Vagina (tissue), 2 donors: Measurements from ENCODE around the gene PTN.

Source experiments
- POLR2AphosphoS5 ChIP-seq, 2 donors: sonication (generic); formaldehyde crosslinking; IDR thresholded peaks; one replicate each; pipeline ENCODE4 v1.9.0; 2017; ENCODE audit warnings: antibody characterized with exemption in 2 of 2, mild to moderate bottlenecking in 2 of 2, low read depth in 1 of 2; ENCODE audit not compliant: insufficient read depth in 1 of 2
- TF ChIP-seq, protein P1 (sequence below), 3 experiments: fragments of 450-650 bp in 2 of 3; fragments of 200-600 bp in 1 of 3; sonication (generic) in 1 of 3; IDR thresholded peaks; one replicate each; pipeline ENCODE4 v1.5.1; 2017 to 2019; ENCODE audit warnings: antibody characterized with exemption in 3 of 3, mild to moderate bottlenecking in 2 of 3, moderate library complexity in 2 of 3

DNA sequence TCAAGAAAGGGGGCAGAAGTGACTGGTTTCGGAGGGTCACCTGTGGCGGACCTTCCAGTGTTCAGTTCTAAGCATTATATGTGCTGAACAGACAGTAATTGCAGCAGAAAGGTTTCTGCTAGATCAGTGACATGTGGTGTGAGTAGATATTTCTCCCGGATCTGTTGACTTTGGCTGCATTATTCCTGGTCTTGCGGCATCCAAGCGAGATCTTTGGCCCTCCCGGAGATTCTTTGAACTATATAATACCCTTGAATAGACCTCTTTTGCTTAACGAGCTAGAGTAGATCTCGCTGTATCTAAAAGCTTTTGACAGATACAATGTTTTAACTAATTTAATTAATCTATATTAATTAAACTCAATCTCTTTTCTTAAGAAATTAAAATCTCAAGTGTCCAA lies 99.8 kb downstream of the PTN start:
- no peak for TF ChIP-seq POLR2AphosphoS5 (IDR thresholded peaks at IDR 0.05; ENCODE audit: insufficient read depth in 1 of 2, low read depth in 1 of 2)
- TF ChIP-seq, protein P1, sequence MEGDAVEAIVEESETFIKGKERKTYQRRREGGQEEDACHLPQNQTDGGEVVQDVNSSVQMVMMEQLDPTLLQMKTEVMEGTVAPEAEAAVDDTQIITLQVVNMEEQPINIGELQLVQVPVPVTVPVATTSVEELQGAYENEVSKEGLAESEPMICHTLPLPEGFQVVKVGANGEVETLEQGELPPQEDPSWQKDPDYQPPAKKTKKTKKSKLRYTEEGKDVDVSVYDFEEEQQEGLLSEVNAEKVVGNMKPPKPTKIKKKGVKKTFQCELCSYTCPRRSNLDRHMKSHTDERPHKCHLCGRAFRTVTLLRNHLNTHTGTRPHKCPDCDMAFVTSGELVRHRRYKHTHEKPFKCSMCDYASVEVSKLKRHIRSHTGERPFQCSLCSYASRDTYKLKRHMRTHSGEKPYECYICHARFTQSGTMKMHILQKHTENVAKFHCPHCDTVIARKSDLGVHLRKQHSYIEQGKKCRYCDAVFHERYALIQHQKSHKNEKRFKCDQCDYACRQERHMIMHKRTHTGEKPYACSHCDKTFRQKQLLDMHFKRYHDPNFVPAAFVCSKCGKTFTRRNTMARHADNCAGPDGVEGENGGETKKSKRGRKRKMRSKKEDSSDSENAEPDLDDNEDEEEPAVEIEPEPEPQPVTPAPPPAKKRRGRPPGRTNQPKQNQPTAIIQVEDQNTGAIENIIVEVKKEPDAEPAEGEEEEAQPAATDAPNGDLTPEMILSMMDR (IDR thresholded peaks at IDR 0.05): no peak
